Calu3 (cell line): Measurements from ENCODE around the gene KAT6B. TPM values are rescaled to one million over a fixed set of nuclear protein-coding genes. Genes with fewer than 3 reads are reported as not detected.

Source experiments
- BruUV-seq: library from RNA; stranded (reverse); fragments of 400-500 nt; replicated peaks from 2 replicates; lab custom pipeline; 2021; lab: Mats Ljungman, UMichigan
- CTCF ChIA-PET: fragments of 300-600 bp; sonication (Branson Sonifier 250); formaldehyde crosslinking; loops from one replicate; lab custom pipeline; 2022; ENCODE audit warnings: antibody characterized with exemption; lab: Charles Lee
- DNase-seq: peaks from one replicate; pipeline ENCODE4 v3.0.0; 2022
- H3K27ac Mint-ChIP-seq: one replicate; pipeline ENCODE4 v1.8.0; 2022; ENCODE audit warnings: mixed read lengths; ENCODE audit not compliant: unreplicated experiment
- H3K27me3 Mint-ChIP-seq: one replicate; pipeline ENCODE4 v1.8.0; 2022; ENCODE audit warnings: mixed read lengths; ENCODE audit not compliant: unreplicated experiment
- H3K36me3 Mint-ChIP-seq: one replicate; pipeline ENCODE4 v1.8.0; 2022; ENCODE audit warnings: mild to moderate bottlenecking, moderate library complexity, mixed read lengths; ENCODE audit not compliant: insufficient read depth, unreplicated experiment
- H3K4me1 Mint-ChIP-seq: one replicate; pipeline ENCODE4 v1.8.0; 2022; ENCODE audit warnings: mild to moderate bottlenecking, low read depth, mixed read lengths; ENCODE audit not compliant: unreplicated experiment
- H3K4me3 Mint-ChIP-seq: one replicate; pipeline ENCODE4 v1.8.0; 2022; ENCODE audit warnings: mild to moderate bottlenecking, low read depth, moderate library complexity, mixed read lengths; ENCODE audit not compliant: unreplicated experiment
- H3K9me3 Mint-ChIP-seq: one replicate; pipeline ENCODE4 v1.8.0; 2022; ENCODE audit warnings: low read depth, mixed read lengths; ENCODE audit not compliant: unreplicated experiment
- CTCF ChIP-seq: fragments of 200-600 bp; IDR thresholded peaks from one replicate; pipeline ENCODE4 v1.8.0; 2022; ENCODE audit warnings: antibody characterized with exemption; ENCODE audit not compliant: unreplicated experiment
- intact Hi-C: fragments of 100-400 bp; cut with micrococcal nuclease; formaldehyde crosslinking; loops from one replicate; pipeline ENCODE4 v1.10.0; 2022; ENCODE audit not compliant: unreplicated experiment
- total RNA-seq: library from RNA; stranded (reverse); gene quantifications from 2 replicates; pipeline ENCODE4 v1.2.3, GENCODE V29; 2022

The KAT6B gene
- total RNA-seq, 1 experiment from 2014 or later: 28.6 TPM

- H3K36me3 Mint-ChIP-seq: no peaks in the 10 kb centered on the region
- H3K4me1 Mint-ChIP-seq: no peaks in the 10 kb centered on the region
- H3K4me3 Mint-ChIP-seq: no peak overlapping the region
- no peaks in the 10 kb centered on the region for H3K27me3 Mint-ChIP-seq
- CTCF ChIA-PET: interaction anchor here (0.5 kb wide), 1 partner anchor 37 kb away, joined by 9 read pairs; no protein-coding TSS in a partner anchor
- H3K9me3 Mint-ChIP-seq: no peaks in the 10 kb centered on the region
- no peak for DNase-seq
- no TSS peak for BruUV-seq
- no peak overlapping the region for H3K27ac Mint-ChIP-seq
- intact Hi-C loops: no loop called here
- no peak for TF ChIP-seq CTCF
Observed at GRCh38 chr10:74903491-74903890, 77.1 kb downstream of the KAT6B start.

- intact Hi-C loops: no loop called here
- CTCF ChIA-PET: no interaction called here
- H3K27ac Mint-ChIP-seq: no peak overlapping the region
Observed at GRCh38 chr10:74906611-74907198, 80.3 kb downstream of the KAT6B start.

GRCh38 chr10:74909670-74910069, 83.3 kb downstream of the KAT6B start:
- no peak for TF ChIP-seq CTCF
- intact Hi-C loops: no loop called here
- no peaks in the 10 kb centered on the region for H3K9me3 Mint-ChIP-seq
- no peak overlapping the region for H3K4me3 Mint-ChIP-seq
- no peaks in the 10 kb centered on the region for H3K36me3 Mint-ChIP-seq
- no TSS peak for BruUV-seq
- H3K27ac Mint-ChIP-seq: no peak overlapping the region
- no peak for DNase-seq
- H3K27me3 Mint-ChIP-seq: no peaks in the 10 kb centered on the region
- CTCF ChIA-PET: no interaction called here
- no peaks in the 10 kb centered on the region for H3K4me1 Mint-ChIP-seq

More at GRCh38 chr10:74906611-74907198, 80.3 kb downstream of the KAT6B start:
- DNase-seq: no peak
- Mint-ChIP-seq H3K9me3 (no peaks in the 10 kb centered on the region), H3K4me1 (no peaks in the 10 kb centered on the region), H3K36me3 (no peaks in the 10 kb centered on the region), H3K4me3 (no peak overlapping the region), H3K27me3 (no peaks in the 10 kb centered on the region)
- BruUV-seq: no TSS peak
- no peak for TF ChIP-seq CTCF

- Mint-ChIP-seq H3K4me1 (no peaks in the 10 kb centered on the region), H3K27ac (no peak overlapping the region), H3K4me3 (no peak overlapping the region), H3K27me3 (no peaks in the 10 kb centered on the region), H3K9me3 (no peaks in the 10 kb centered on the region), H3K36me3 (no peaks in the 10 kb centered on the region)
- no peak for TF ChIP-seq CTCF
- CTCF ChIA-PET: no interaction called here
- BruUV-seq: no TSS peak
- DNase-seq: no peak
- intact Hi-C loops: no loop called here
Observed at GRCh38 chr10:74910241-74910975, 84.0 kb downstream of the KAT6B start.
